GM23248 (cell line): Measurements from ENCODE around the gene UGT1A5. TPM values are rescaled to one million over a fixed set of nuclear protein-coding genes. Genes with fewer than 3 reads are reported as not detected.
"Not testable (repeated sequence)": the region's sequence is repeated elsewhere in the genome, so short reads cannot be mapped to it uniquely, and the experiment has no call there.

Source experiments
- DNase-seq: peaks from one replicate; pipeline ENCODE4 v3.0.0-alpha.2; 2015
- H2AFZ ChIP-seq: fragments of 200-600 bp; sonication (generic); 2 replicates; pipeline ENCODE4 v1.6.1; 2016; ENCODE audit warnings: antibody characterized with exemption
- H3F3A ChIP-seq: fragments of 200-600 bp; sonication (generic); 2 replicates; pipeline ENCODE4 v1.6.1; 2016; ENCODE audit warnings: mild to moderate bottlenecking, antibody characterized with exemption, mixed run types; ENCODE audit not compliant: insufficient read depth
- H3K27ac ChIP-seq: fragments of 200-600 bp; sonication (generic); 2 replicates; pipeline ENCODE4 v1.5.1; 2016; ENCODE audit warnings: mild to moderate bottlenecking
- H3K27me3 ChIP-seq: fragments of 200-600 bp; sonication (generic); replicated peaks from 2 replicates; pipeline ENCODE4 v1.6.1; 2016; ENCODE audit warnings: mild to moderate bottlenecking; ENCODE audit not compliant: insufficient read depth
- H3K36me3 ChIP-seq: fragments of 200-600 bp; sonication (generic); 2 replicates; pipeline ENCODE4 v1.6.1; 2016; ENCODE audit warnings: low read depth, mild to moderate bottlenecking
- H3K4me1 ChIP-seq: fragments of 200-600 bp; sonication (generic); 2 replicates; pipeline ENCODE4 v1.6.1; 2016; ENCODE audit warnings: mild to moderate bottlenecking; ENCODE audit not compliant: insufficient read depth
- H3K4me2 ChIP-seq: fragments of 200-600 bp; sonication (generic); one replicate; pipeline ENCODE4 v1.6.1; 2016; ENCODE audit warnings: mild to moderate bottlenecking; ENCODE audit not compliant: unreplicated experiment
- H3K4me3 ChIP-seq: fragments of 200-600 bp; sonication (generic); 2 replicates; pipeline ENCODE4 v1.5.1; 2016; ENCODE audit warnings: mild to moderate bottlenecking
- H3K79me2 ChIP-seq: fragments of 200-600 bp; sonication (generic); 2 replicates; pipeline ENCODE4 v1.6.1; 2016; ENCODE audit warnings: mild to moderate bottlenecking; ENCODE audit not compliant: insufficient read depth
- H3K9ac ChIP-seq: fragments of 200-600 bp; sonication (generic); 2 replicates; pipeline ENCODE4 v1.6.1; 2016; ENCODE audit warnings: mild to moderate bottlenecking
- H3K9me2 ChIP-seq: fragments of 200-600 bp; sonication (generic); 2 replicates; pipeline ENCODE4 v1.6.1; 2016; ENCODE audit warnings: mixed run types, mild to moderate bottlenecking, moderate library complexity; ENCODE audit not compliant: insufficient read depth
- H3K9me3 ChIP-seq: fragments of 200-600 bp; sonication (generic); one replicate; pipeline ENCODE4 v1.6.1; 2017; ENCODE audit warnings: low read depth
- H4K20me1 ChIP-seq: fragments of 200-600 bp; sonication (generic); 2 replicates; pipeline ENCODE4 v1.6.0; 2016; ENCODE audit not compliant: insufficient read depth
- EZH2 ChIP-seq: fragments of 200-600 bp; sonication (generic); IDR thresholded peaks from 2 replicates; pipeline ENCODE4 v1.6.1; 2018; ENCODE audit warnings: antibody characterized with exemption, mild to moderate bottlenecking; ENCODE audit not compliant: insufficient read depth, poor library complexity, severe bottlenecking
- EZH2phosphoT487 ChIP-seq: fragments of 200-600 bp; sonication (generic); IDR thresholded peaks from 2 replicates; pipeline ENCODE4 v1.6.1; 2018; ENCODE audit warnings: antibody characterized with exemption, moderate library complexity, mild to moderate bottlenecking, low read depth; ENCODE audit not compliant: insufficient read depth
- WGBS, 2 experiments: methylation state at CpG; one replicate each; pipeline ENCODE4 v1.1.6; 2015 to 2017; ENCODE audit warnings: low lambda C conversion rate in 2 of 2, low coverage in 1 of 2; ENCODE audit errors: missing lambda C conversion rate in 2 of 2; 5-methylcytosine and 5-hydroxymethylcytosine counted together
- in situ Hi-C: fragments of 300-500 bp; cut with MboI; formaldehyde crosslinking; loops from 2 replicates; pipeline ENCODE4 v1.15.0; 2020
- polyA plus RNA-seq: library from polyadenylated mRNA; unstranded; fragments of >200 nt; fragmentation: Nextera tagmentation; extraction: Ambion mirVana; gene quantifications from 2 replicates; pipeline ENCODE4 v1.2.1, GENCODE V29; 2016
- total RNA-seq: library from RNA; depleted of rRNA; stranded (reverse); fragments of >200 nt; shearing (Covaris generic); gene quantifications from 2 replicates; pipeline ENCODE4 v1.2.3, GENCODE V29; 2014

UGT1A5 gene
- total and polyA plus RNA-seq, 2 experiments from 2014 or later, result not detected

DNA sequence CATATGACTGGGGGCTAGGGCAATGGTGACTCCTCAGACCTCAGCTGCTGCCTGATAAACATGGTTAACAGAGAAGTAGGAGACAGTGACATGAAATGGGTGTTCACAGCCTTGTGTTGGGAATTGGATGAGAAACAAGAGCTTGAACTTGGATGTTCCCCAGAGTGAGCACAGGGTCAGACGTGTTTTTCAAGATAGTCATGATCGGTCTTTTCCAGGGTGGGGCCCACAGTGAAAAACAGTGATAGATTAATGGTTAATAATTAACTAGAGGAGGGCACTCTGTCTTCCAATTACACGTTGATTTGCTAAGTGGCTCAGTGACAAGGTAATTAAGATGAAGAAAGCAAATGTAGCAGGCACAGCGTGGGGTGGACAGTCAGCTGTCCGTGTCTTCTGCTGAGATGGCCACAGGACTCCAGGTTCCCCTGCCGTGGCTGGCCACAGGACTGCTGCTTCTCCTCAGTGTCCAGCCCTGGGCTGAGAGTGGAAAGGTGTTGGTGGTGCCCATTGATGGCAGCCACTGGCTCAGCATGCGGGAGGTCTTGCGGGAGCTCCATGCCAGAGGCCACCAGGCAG lies 16.1 kb downstream of the UGT1A5 start, which contains the start of gene UGT1A3:
Gene UGT1A3, plus strand, starts transcription at position 320 of the 579 bp plus-strand sequence. Its CDS starts 85 bp downstream, at position 405.
- Histone ChIP-seq H2AFZ (no peak within 1 kb of the TSS), H4K20me1 (no peaks in the 10 kb centered on the region), H3K9me3 (no peaks in the 10 kb centered on the region), H3K9me2 (no peaks in the 10 kb centered on the region), H3K4me2 (no peak within 1 kb of the TSS), H3K4me1 (no peaks in the 10 kb centered on the region), H3K9ac (no peak within 1 kb of the TSS), H3K36me3 (no peaks in the 10 kb centered on the region), H3K4me3 (no peak within 1 kb of the TSS), H3K79me2 (no peaks in the 10 kb centered on the region), H3F3A (no peaks in the 10 kb centered on the region), H3K27ac (no peak within 1 kb of the TSS), H3K27me3 (no peaks in the 10 kb centered on the region; the same call in 1 of the 2 replicates)
- TF ChIP-seq EZH2, result no peak
- TF ChIP-seq EZH2phosphoT487, result no peak
- no peak for DNase-seq
- in situ Hi-C loops, result no loop called here
- 34 to 40% methylated on average over 8 of the region's 8 CpGs for WGBS, 2 experiments

DNA sequence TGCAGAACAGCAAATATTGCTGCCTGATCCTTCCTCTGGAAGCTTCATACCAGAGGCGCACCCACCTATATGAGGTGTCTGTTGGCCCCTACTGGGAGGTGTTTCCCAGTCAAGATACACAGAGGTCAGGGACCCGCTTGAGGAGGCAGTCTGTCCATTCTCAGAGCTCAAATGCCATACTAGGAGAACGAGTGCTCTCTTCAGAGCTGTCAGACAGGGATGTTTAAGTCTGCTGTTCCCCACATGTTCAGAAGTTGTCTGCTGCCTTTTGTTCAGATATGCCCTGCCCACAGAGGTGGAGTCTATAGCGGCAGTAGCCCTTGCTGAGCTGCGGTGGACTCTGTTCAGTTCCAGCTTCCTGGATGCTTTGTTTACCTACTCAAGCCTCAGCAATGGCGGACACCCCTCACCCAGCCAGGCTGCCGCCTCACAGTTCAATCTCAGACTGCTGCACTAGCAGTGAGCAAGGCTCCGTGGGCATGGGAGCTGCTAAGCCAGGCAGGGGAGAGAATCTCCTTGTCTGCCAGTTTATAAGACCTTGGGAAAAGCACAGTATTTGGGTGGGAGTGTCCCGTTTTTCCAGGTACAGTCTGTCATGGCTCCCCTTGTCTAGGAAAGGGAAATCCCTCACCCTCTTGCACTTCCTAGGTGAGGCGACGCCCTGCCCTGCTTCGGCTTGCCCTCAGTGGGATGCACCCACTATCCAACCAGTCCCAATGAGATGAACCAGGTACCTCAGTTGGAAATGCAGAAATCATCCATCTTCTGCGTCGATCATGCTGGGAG lies 24.4 kb downstream of the UGT1A5 start:
- H3K36me3 ChIP-seq, H3K27ac ChIP-seq, H2AFZ ChIP-seq, DNase-seq, in situ Hi-C loops, H3K9me3 ChIP-seq, H3K9ac ChIP-seq, H3K4me2 ChIP-seq, H3K4me3 ChIP-seq, H3K79me2 ChIP-seq, H4K20me1 ChIP-seq, H3K4me1 ChIP-seq, H3F3A ChIP-seq, H3K9me2 ChIP-seq: not testable (repeated sequence)
- H3K27me3 ChIP-seq, result peaks cover 11% of the 10 kb centered on the region; the same call in 1 of the 2 replicates
- WGBS, 2 experiments, result 32 to 41% methylated on average over 14 of the region's 14 CpGs

DNA sequence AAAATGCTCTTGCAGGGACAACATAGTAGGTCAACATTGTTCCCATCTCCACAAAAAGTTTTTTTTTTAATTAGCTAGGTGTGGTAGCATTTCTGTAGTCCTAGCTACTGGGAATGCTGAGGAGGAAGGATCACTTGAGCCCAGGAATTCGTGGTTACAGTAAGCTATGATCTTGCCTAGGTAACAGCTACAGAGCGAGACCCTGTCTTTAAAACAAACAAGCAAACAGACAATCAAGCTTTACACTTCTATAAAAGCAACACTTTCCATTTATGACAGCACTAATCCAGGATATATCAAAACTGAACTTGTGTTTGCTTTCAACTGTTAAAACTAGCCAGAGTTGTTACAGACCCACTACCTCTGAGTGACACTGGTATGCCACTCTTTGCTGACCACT lies 28.2 kb downstream of the UGT1A5 start:
- Histone ChIP-seq H3K4me2 (no peak overlapping the region), H3K4me1 (no peaks in the 10 kb centered on the region), H3F3A (no peaks in the 10 kb centered on the region), H3K27me3 (peaks cover 11% of the 10 kb centered on the region; the same call in 1 of the 2 replicates), H3K9me2 (no peaks in the 10 kb centered on the region), H3K9ac (no peak overlapping the region), H3K27ac (no peak overlapping the region), H2AFZ (no peak overlapping the region), H4K20me1 (no peaks in the 10 kb centered on the region), H3K79me2 (no peaks in the 10 kb centered on the region), H3K4me3 (no peak overlapping the region), H3K36me3 (no peaks in the 10 kb centered on the region), H3K9me3 (no peaks in the 10 kb centered on the region)
- DNase-seq, result no peak
- in situ Hi-C loops, result no loop called here
- 8 to 13% methylated on average over 2 of the region's 2 CpGs for WGBS, 2 experiments
- no peak for TF ChIP-seq EZH2phosphoT487
- TF ChIP-seq EZH2, result no peak

DNA sequence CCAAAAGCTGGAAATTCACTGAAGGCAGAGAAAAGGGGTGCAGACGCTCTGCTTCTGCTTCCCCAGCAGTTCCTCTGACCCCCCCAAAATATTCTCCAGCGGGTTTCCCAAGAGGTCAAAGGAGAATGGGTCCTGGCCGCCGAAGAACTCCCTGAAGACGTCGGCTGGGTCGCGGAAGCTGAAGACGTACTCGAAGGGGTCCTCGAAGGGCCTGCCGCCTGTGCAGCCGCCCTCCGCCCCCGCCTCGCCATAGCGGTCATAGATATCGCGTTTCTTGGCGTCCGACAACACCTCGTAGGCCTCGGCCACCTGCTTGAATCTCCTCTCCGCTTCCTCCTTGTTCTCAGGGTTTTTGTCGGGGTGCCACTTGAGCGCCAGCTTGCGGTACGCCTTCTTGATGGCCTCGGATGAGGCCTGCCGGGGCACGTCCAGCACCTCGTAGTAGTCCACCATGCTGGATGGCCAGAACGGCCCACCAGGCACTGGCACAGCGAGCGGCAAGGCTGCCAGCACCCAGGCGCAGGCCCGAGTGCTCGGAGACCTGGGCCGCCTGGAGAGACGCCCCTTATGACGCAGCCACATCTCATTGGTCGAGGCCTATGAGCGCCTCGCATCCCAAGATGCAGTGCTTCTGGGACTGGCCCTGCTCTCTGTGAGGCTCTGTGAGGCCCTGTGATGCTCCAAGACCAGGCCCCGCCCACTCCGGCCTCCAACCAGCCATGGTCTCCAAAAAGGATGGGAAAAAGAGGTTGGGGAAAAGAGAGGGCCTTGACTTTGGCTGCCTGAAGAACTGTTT lies 31.0 kb downstream of the UGT1A5 start:
- Histone ChIP-seq H3K36me3 (no peaks in the 10 kb centered on the region), H3K4me1 (no peaks in the 10 kb centered on the region), H3K4me2 (no peak overlapping the region), H3K9me2 (no peaks in the 10 kb centered on the region), H3K79me2 (no peaks in the 10 kb centered on the region), H3K27ac (no peak overlapping the region), H4K20me1 (no peaks in the 10 kb centered on the region), H3K27me3 (no peaks in the 10 kb centered on the region; the same call in 1 of the 2 replicates), H3K9me3 (no peaks in the 10 kb centered on the region), H3F3A (no peaks in the 10 kb centered on the region), H3K9ac (no peak overlapping the region), H3K4me3 (no peak overlapping the region), H2AFZ (no peak overlapping the region)
- TF ChIP-seq EZH2phosphoT487 (no peak), EZH2 (no peak)
- DNase-seq, result no peak
- WGBS, 2 experiments, result 75 to 78% methylated on average over 42 to 46 of the region's 46 CpGs
- in situ Hi-C loops, result no loop called here
